Measurements from ENCODE around the gene CDC42BPA. TPM values are rescaled to one million over a fixed set of nuclear protein-coding genes. Genes with fewer than 3 reads are reported as not detected.

The CDC42BPA gene
- total and polyA plus RNA-seq, 2 of the 8 experiments (the other 6 are each of a cell fraction or from before 2014, with no cell fraction given): 7.1 to 28.5 TPM

DNA sequence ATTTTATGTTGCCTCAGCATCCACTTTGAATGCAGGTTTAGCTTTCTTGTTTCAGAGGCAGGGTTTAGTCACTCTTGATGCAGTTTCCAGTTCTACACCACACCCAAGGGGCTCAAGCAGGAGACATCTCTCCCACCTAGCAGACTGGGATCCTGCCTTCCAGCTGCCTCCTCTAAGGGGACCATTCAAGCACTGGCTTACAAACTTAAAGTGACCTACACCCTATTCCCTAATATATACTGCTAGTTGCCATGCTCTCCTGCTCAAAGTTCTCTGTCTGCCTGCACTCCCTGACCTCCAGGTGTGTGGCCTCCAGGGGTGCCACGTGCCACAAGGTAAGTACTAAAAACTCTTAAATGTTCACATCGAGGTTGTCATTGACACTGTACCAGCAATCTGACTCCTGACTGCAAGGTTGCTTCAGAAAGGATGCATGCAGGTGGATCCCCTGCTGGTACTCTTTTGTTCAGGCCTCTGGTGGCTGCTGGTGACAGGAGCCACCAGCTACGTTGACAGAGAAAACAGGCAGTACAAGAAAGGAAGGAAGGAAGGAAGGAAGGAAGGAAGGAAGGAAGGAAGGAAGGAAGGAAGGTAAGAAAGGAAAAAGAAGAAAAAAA is 192.3 kb downstream of the CDC42BPA start:
- Histone ChIP-seq H2AFZ (ENCODE audit: low read length) (no peak overlapping the region), H3K56ac (replicated peaks; ENCODE audit: insufficient read length, low read depth, low read length) (no peak overlapping the region), H4K5ac (ENCODE audit: insufficient read length, low read depth, low read length) (no peak overlapping the region), H3K4me1 (replicated peaks in 1 of 4; ENCODE audit: control insufficient read depth in 3 of 4, insufficient read depth in 4 of 4, low read length in 3 of 4) (peaks cover 0 to 11% (median 4%) of the 10 kb centered on the region in 4 experiments; a peak in 4 of 7 replicates), H3K23ac (ENCODE audit: insufficient read length) (no peak overlapping the region), H3K4me3 (ENCODE audit: extremely low read depth in 1 of 4, insufficient read depth in 2 of 4, low read depth in 3 of 4, low read length in 4 of 4) (no peak overlapping the region), H3K9ac (replicated peaks in 1 of 4; ENCODE audit: extremely low read depth in 1 of 4, low read depth in 3 of 4, low read length in 3 of 4) (no peak overlapping the region), H3K4ac (replicated peaks; ENCODE audit: insufficient read length, low read depth, low read length) (no peak overlapping the region), H3K4me2 (ENCODE audit: insufficient read depth in 1 of 2, low read depth in 2 of 2, low read length in 2 of 2) (0 out of 4 replicates have a peak overlapping the region, but pooled peaks have one; percentile 2 to 17), H3K79me2 (ENCODE audit: control insufficient read depth in 1 of 2, insufficient read depth in 2 of 2, low read length in 2 of 2) (no peaks in the 10 kb centered on the region), H3K23me2 (ENCODE audit: low read depth, low read length) (no peaks in the 10 kb centered on the region), H3K18ac (ENCODE audit: extremely low read depth, low read length) (no peak overlapping the region), H4K20me1 (replicated peaks in 1 of 2; ENCODE audit: control insufficient read depth in 1 of 2, insufficient read depth in 2 of 2, low read length in 2 of 2) (peaks cover 2% of the 10 kb centered on the region in 2 experiments), H4K8ac (ENCODE audit: extremely low read depth, insufficient read depth, low read length) (no peak overlapping the region), H2BK120ac (replicated peaks; ENCODE audit: low read depth, low read length) (no peak overlapping the region), H3K27me3 (replicated peaks in 1 of 4; ENCODE audit: control insufficient read depth in 3 of 4, extremely low read depth in 1 of 4, insufficient read depth in 3 of 4, low read length in 3 of 4) (no peaks in the 10 kb centered on the region), H2BK20ac (ENCODE audit: low read length) (no peak overlapping the region), H2BK15ac (ENCODE audit: low read length) (no peak overlapping the region), H3K14ac (ENCODE audit: insufficient read length) (no peak overlapping the region), H3K79me1 (ENCODE audit: low read depth, low read length) (no peaks in the 10 kb centered on the region), H2BK5ac (ENCODE audit: low read depth, low read length) (no peak overlapping the region), H4K91ac (replicated peaks; ENCODE audit: insufficient read length, low read length) (no peak overlapping the region), H2BK12ac (ENCODE audit: low read depth, low read length) (0 out of 2 replicates have a peak overlapping the region, but pooled peaks have one; percentile 63), H3K27ac (ENCODE audit: low read depth, low read length) (no peak overlapping the region), H3K36me3 (ENCODE audit: control insufficient read depth in 2 of 4, insufficient read depth in 4 of 4, low read length in 3 of 4) (peaks cover 0 to 4% (median 0%) of the 10 kb centered on the region in 4 experiments; a peak in 2 of 8 replicates), H3K9me3 (ENCODE audit: insufficient read depth in 2 of 2, low read depth in 1 of 2, low read length in 1 of 2) (no peaks in the 10 kb centered on the region), H2AK5ac (ENCODE audit: low read depth, low read length) (no peak overlapping the region)
- whole genome bisulfite sequencing, 2 experiments (ENCODE audit: extremely low coverage in 1 of 2, insufficient coverage in 1 of 2, insufficient read length in 1 of 2, insufficient replicate concordance in 2 of 2, low coverage in 1 of 2, low lambda C conversion rate in 2 of 2, missing lambda C conversion rate in 1 of 2): 59% methylated on average over 3 of the region's 3 CpGs; no CpG with 5 or more reads in 1 of the 2 experiments
- ChIA-PET POLR2A (ENCODE audit: partially characterized antibody) (no interaction called here), CTCF (ENCODE audit: partially characterized antibody) (interaction anchor here (1.7 kb wide), 1 partner anchor 13 kb away, joined by 3 read pairs; no protein-coding TSS in a partner anchor)
- DNase-seq (ENCODE audit: low read depth in 1 of 2, low spot score in 2 of 2) (no peak), FAIRE-seq (no peak)
- TF ChIP-seq TBP (IDR thresholded peaks at IDR 0.05; ENCODE audit: low read depth, low read length) (no peak), HDAC2 (IDR thresholded peaks at IDR 0.05; ENCODE audit: borderline replicate concordance in 1 of 2, low read depth in 2 of 2, low read length in 2 of 2) (0 out of 4 replicates have a peak, but pooled peaks of 1 of the 2 experiments have one; percentile 6), ASH2L (IDR thresholded peaks at IDR 0.05; ENCODE audit: low read length) (no peak), SRF (IDR thresholded peaks at IDR 0.05; ENCODE audit: low read depth, low read length) (no peak)

Measured in H1 (cell line).